Measurements from ENCODE around the gene ZPR1.

ZPR1 gene

GRCh38 chr11:116792869-116793771 lies 5.3 kb upstream of the ZPR1 start:
- DNase-seq (ENCODE audit: low read depth in 3 of 3) = no peak

GRCh38 chr11:116792144-116792868 lies 4.5 kb upstream of the ZPR1 start:
- no peak for DNase-seq (ENCODE audit: low read depth in 3 of 3)

- DNase-seq (ENCODE audit: low read depth in 3 of 3) = no peak
Measured at GRCh38 chr11:116791813-116792143, 4.0 kb upstream of the ZPR1 start, which contains the start of gene APOA5. TSS of gene APOA5 (minus strand) at chr11:116791879. CDS start at chr11:116791860, 19 bp downstream.

GRCh38 chr11:116791002-116791812 lies 3.4 kb upstream of the ZPR1 start:
- peak; percentile 60 to 67 (median 65) for DNase-seq (ENCODE audit: low read depth in 3 of 3)

- DNase-seq (ENCODE audit: low read depth in 3 of 3) = no peak
Measured at GRCh38 chr11:116790167-116791001, 2.6 kb upstream of the ZPR1 start.

- no peak for DNase-seq (ENCODE audit: low read depth in 3 of 3)
Measured at GRCh38 chr11:116788975-116789374, 1.2 kb upstream of the ZPR1 start.

- DNase-seq (ENCODE audit: low read depth in 3 of 3) = no peak
Measured at GRCh38 chr11:116788534-116788933, 711 bp upstream of the ZPR1 start.

- DNase-seq (ENCODE audit: low read depth in 3 of 3) = no peak
Measured at GRCh38 chr11:116787436-116787785, 412 bp downstream of the ZPR1 start.

GRCh38 chr11:116786966-116787365 lies 857 bp downstream of the ZPR1 start:
- no peak for DNase-seq (ENCODE audit: low read depth in 3 of 3)

- no peak for DNase-seq (ENCODE audit: low read depth in 3 of 3)
Measured at GRCh38 chr11:116786326-116786725, 1.5 kb downstream of the ZPR1 start.

GRCh38 chr11:116782728-116783127 lies 5.1 kb downstream of the ZPR1 start:
- DNase-seq (ENCODE audit: low read depth in 3 of 3) = no peak

GRCh38 chr11:116778556-116778955 lies 9.3 kb downstream of the ZPR1 start:
- no peak for DNase-seq (ENCODE audit: low read depth in 3 of 3)

GRCh38 chr11:116777056-116777455 lies 10.8 kb downstream of the ZPR1 start:
- DNase-seq (ENCODE audit: low read depth in 3 of 3) = no peak

- DNase-seq (ENCODE audit: low read depth in 3 of 3) = no peak
Measured at GRCh38 chr11:116776522-116776984, 11.3 kb downstream of the ZPR1 start.

GRCh38 chr11:116775975-116776374 lies 11.8 kb downstream of the ZPR1 start:
- DNase-seq (ENCODE audit: low read depth in 3 of 3) = no peak

GRCh38 chr11:116774661-116775060 lies 13.2 kb downstream of the ZPR1 start:
- no peak for DNase-seq (ENCODE audit: low read depth in 3 of 3)

- DNase-seq (ENCODE audit: low read depth in 3 of 3) = no peak
Measured at GRCh38 chr11:116773203-116774097, 14.4 kb downstream of the ZPR1 start.

- DNase-seq (ENCODE audit: low read depth in 3 of 3) = peak; percentile 85 to 94 (median 86)
Measured at GRCh38 chr11:116772443-116773202, 15.2 kb downstream of the ZPR1 start, which contains the start of gene BUD13. TSS of gene BUD13 (minus strand) at chr11:116772987. CDS start at chr11:116772964, 23 bp downstream.

- no peak for DNase-seq (ENCODE audit: low read depth in 3 of 3)
Measured at GRCh38 chr11:116771935-116772334, 15.9 kb downstream of the ZPR1 start.
